ENCODE measurements around the gene LRR1. TPM values are rescaled to one million over a fixed set of nuclear protein-coding genes. Genes with fewer than 3 reads are reported as not detected.
"Not testable (repeated sequence)": the region's sequence is repeated elsewhere in the genome, so short reads cannot be mapped to it uniquely, and the experiment has no call there.

LRR1 gene
- total and polyA plus RNA-seq, 3 donors from 2014 or later = 23.8 to 85.7 (median 35.8) TPM

DNA sequence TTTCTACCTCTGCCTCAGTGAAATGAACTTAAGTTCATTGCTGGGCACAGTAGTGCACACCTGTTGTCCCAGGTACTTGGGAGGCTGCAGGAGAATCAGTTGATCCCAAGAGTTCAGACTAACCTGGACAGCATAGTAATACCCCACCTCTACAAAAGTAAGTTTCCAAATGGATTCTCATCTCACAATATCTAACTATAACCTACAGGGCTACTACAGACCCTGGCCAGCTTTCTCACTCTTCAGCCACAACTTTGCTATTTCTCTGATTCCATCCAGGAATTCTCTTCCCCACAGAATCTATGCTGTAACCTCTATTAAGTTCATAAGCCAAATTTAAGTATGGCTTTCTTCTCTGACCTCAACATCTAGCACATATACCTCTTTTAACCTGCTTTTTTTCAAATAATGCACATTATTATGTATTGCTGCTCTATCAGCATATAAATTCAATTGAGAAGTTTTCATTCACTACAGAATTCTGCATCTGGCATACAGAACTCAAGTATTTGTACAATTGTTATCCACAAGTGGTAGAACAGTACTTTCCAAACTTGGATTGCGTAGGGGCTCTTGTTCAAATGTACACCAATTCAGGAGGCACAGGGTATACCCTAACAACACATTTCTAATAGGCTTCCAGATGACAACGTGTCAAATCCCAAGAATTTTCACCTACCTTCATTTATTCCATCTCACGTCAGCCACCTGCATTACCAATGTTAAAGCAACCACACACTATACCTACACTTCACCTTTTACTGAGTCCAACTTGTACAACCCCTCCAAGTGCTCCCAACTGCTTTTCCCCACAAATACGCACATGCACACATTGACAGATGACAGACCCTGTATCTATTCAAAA, 16.4 kb upstream of the LRR1 start:
- intact Hi-C loops (cut with DNase I; ENCODE audit: low total_unique reads) = no loop called here
- Histone ChIP-seq H3K4me3 (no peak overlapping the region), H3K9me3 (no peaks in the 10 kb centered on the region), H3K27ac (no peak overlapping the region), H3K27me3 (no peaks in the 10 kb centered on the region), H3K36me3 (ENCODE audit: low read depth, missing control alignments) (no peaks in the 10 kb centered on the region), H3K4me1 (peaks cover 10% of the 10 kb centered on the region)
- no peak for TF ChIP-seq POLR2A (IDR thresholded peaks at IDR 0.05)
- TF ChIP-seq, protein P1, sequence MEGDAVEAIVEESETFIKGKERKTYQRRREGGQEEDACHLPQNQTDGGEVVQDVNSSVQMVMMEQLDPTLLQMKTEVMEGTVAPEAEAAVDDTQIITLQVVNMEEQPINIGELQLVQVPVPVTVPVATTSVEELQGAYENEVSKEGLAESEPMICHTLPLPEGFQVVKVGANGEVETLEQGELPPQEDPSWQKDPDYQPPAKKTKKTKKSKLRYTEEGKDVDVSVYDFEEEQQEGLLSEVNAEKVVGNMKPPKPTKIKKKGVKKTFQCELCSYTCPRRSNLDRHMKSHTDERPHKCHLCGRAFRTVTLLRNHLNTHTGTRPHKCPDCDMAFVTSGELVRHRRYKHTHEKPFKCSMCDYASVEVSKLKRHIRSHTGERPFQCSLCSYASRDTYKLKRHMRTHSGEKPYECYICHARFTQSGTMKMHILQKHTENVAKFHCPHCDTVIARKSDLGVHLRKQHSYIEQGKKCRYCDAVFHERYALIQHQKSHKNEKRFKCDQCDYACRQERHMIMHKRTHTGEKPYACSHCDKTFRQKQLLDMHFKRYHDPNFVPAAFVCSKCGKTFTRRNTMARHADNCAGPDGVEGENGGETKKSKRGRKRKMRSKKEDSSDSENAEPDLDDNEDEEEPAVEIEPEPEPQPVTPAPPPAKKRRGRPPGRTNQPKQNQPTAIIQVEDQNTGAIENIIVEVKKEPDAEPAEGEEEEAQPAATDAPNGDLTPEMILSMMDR (IDR thresholded peaks at IDR 0.05) = no peak
- DNase-seq = no peak
- WGBS, 2 donors = 85 to 86% methylated on average over 4 of the region's 4 CpGs

DNA sequence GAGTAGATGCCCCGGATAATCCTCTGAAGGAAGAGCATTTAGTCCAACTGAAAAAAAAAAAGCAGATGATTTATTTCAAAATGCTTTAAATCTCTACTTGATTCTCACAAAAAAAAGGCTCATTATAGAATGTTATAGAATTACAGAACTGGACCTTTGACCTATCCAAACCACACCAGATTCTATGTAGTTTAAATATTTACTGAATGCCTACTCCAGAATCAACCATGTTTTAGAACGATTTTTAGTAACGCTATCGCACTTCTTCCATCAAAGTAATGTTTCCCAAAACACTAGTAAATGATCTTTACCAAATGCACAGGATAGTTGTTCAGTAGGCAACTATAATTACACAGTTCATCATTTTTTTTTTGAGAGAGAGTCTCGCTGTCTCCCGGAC, 15.1 kb upstream of the LRR1 start:
- no peak for DNase-seq
- Histone ChIP-seq H3K27me3 (no peaks in the 10 kb centered on the region), H3K4me1 (peaks cover 10% of the 10 kb centered on the region), H3K27ac (no peak overlapping the region), H3K4me3 (no peak overlapping the region), H3K36me3 (ENCODE audit: low read depth, missing control alignments) (no peaks in the 10 kb centered on the region), H3K9me3 (no peaks in the 10 kb centered on the region)
- TF ChIP-seq POLR2A (IDR thresholded peaks at IDR 0.05) = no peak
- TF ChIP-seq, protein P1 (IDR thresholded peaks at IDR 0.05) = no peak
- intact Hi-C loops (cut with DNase I; ENCODE audit: low total_unique reads) = no loop called here
- 70 to 80% methylated on average over 6 of the region's 6 CpGs for WGBS, 2 donors

DNA sequence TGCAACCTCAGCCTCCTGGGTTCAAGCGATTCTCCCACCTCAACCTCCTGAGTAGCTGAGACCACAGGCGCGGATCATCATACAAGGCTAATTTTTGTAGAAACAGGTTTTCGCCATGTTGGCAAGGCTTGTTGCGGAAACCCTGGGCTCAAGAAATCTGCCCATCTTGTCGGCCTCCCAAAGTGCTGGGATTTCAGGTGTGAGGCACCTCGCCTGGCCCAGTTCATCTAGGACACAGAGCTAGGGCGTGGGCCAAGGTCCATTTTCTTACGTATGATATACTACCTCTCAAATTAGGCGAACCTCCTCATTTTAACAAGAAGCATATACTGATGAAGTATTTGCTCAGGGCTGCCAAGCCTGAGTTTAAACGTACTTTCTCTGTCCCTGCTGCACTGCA, 14.7 kb upstream of the LRR1 start:
- no peak for DNase-seq
- TF ChIP-seq, protein P1 (IDR thresholded peaks at IDR 0.05) = no peak
- no peak for TF ChIP-seq POLR2A (IDR thresholded peaks at IDR 0.05)
- peaks cover 10% of the 10 kb centered on the region for H3K4me1 ChIP-seq
- intact Hi-C loops (cut with DNase I; ENCODE audit: low total_unique reads) = no loop called here
- no peak overlapping the region for H3K27ac ChIP-seq
- H3K4me3 ChIP-seq = no peak overlapping the region
- 80 to 81% methylated on average over 11 of the region's 11 CpGs for WGBS, 2 donors
- H3K36me3 ChIP-seq (ENCODE audit: low read depth, missing control alignments) = no peaks in the 10 kb centered on the region
- no peaks in the 10 kb centered on the region for H3K27me3 ChIP-seq
- no peaks in the 10 kb centered on the region for H3K9me3 ChIP-seq

DNA sequence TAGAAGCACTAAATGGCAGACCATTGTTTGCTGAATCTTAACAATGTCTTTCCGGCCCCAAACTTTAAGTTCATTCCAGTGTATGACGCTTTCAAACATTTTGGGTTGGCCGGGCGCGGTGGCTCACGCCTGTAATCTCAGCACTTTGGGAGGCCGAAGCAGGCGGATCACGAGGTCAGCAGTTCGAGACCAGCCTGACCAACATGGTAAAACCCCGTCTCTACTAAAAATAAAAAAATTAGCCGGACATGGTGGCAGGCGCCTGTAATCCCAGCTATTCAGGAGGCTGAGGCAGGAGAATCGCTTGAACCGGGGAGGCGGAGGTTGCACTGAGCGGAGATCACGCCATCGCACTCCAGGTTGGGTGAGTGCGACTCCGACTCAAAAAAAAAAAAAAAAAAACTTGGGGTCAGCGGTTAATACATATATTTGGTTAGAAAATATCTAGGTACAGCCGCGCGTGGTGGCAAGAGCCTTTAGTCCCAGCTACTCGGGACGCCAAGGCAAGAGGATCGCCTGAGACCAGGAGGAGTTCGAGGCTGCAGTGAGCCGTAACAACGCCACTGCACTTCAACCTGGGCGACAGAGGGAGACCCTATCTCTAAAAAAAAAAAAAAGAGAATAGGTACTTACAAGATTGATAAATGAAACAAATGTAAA, 13.6 kb upstream of the LRR1 start:
- DNase-seq = peak; percentile 24
- H3K36me3 ChIP-seq (ENCODE audit: low read depth, missing control alignments); intact Hi-C loops (cut with DNase I; ENCODE audit: low total_unique reads); H3K9me3 ChIP-seq; H3K27me3 ChIP-seq: not testable (repeated sequence)
- H3K4me1 ChIP-seq = peaks cover 10% of the 10 kb centered on the region
- H3K4me3 ChIP-seq = peak overlapping the region; percentile 94 to 95
- WGBS, 2 donors = 8 to 12% methylated on average over 32 of the region's 32 CpGs
- peak overlapping the region; percentile 84 to 92 for H3K27ac ChIP-seq

DNA sequence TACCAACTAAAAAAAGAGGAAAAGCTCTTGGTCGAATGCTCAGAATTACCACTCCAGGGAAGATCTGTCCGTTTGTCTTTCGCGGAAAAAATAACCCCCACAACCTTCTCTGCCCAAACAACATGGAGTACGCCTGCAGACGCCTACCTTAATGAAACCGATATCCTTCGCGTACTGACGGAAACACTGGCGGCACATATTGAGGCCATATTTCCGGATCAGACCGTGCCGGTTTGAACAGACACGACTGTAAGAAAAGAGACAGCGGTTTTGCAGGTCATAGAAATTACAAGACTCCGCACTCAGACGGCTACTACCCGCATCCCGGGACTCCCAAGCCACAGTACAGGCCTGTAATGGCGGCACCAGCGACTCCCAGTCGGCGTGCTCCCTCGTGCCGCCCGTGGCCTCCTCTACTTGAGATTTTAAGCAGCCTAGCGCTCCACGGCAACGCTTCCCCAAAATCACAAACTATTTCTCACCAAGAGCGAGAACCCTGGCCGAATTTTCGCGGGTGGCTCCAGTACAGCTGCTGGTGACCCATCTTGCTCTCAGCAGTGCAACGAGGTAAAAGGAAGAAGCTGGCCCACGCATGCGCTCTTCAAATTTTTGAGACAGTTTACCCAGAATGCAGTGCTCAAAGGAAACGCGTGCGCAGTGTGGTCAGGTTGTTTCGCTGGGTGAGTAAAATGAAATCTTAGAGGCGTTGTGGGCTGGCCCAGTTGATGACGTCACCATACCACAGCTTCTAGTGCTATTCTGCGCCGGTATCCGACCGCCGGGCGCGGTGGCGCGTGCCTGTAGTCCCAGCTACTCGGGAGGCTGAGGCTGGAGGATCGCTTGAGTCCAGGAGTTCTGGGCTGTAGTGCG, 12.7 kb upstream of the LRR1 start, which contains the start of gene RPS29:
TSS of gene RPS29 (minus strand) at position 578 of the 870 bp plus-strand sequence. CDS start at position 544, 34 bp downstream.
- intact Hi-C loops (cut with DNase I; ENCODE audit: low total_unique reads) = no loop called here
- Histone ChIP-seq H3K4me3 (peak within 1 kb of the TSS; percentile 94 to 95), H3K9me3 (no peaks in the 10 kb centered on the region), H3K27me3 (no peaks in the 10 kb centered on the region), H3K4me1 (peaks cover 10% of the 10 kb centered on the region), H3K36me3 (ENCODE audit: low read depth, missing control alignments) (no peaks in the 10 kb centered on the region), H3K27ac (peak within 1 kb of the TSS; percentile 84 to 92)
- 0 to 1% methylated on average over 31 to 51 of the region's 55 CpGs for WGBS, 2 donors
- TF ChIP-seq, protein P1 (IDR thresholded peaks at IDR 0.05) = no peak
- TF ChIP-seq POLR2A (IDR thresholded peaks at IDR 0.05) = peak; percentile 42
- DNase-seq = peak; percentile 98
